HepG2 (cell line): ENCODE data around the gene ALOX5AP. TPM values are rescaled to one million over a fixed set of nuclear protein-coding genes. Genes with fewer than 3 reads are reported as not detected.

Experiments used
- ATAC-seq: fragments of 200-7000 bp; cut with Tn5 transposase; 3 replicates; pipeline ENCODE4 v1.9.1; 2020; ENCODE audit warnings: mild to moderate bottlenecking, moderate library complexity
- BruUV-seq: library from RNA; stranded (reverse); fragments of 400-500 nt; replicated peaks from 2 replicates; lab custom pipeline; 2021; lab: Mats Ljungman, UMichigan
- CTCF ChIA-PET: fragments of 300-600 bp; formaldehyde crosslinking; extraction: SDS; loops from one replicate; lab custom pipeline; 2021; ENCODE audit warnings: low total read pairs, inconsistent platforms, low intra/inter-chr PET ratio; lab: Yijun Ruan, JAX
- POLR2A ChIA-PET: fragments of 350-600 bp; sonication (Branson Sonifier 250); formaldehyde crosslinking; loops from one replicate; lab custom pipeline; 2020; ENCODE audit warnings: antibody characterized with exemption, inconsistent platforms; lab: Yijun Ruan, JAX
- DNase-seq: peaks from one replicate; pipeline ENCODE4 v3.0.0-alpha.2; 2015; ENCODE audit warnings: low spot score
- FAIRE-seq: peaks from 3 replicates; lab custom pipeline; 2011; peaks lifted over from hg19 to GRCh38; lab: Jason Lieb, UNC
- H2AFZ ChIP-seq: one replicate; pipeline ENCODE4 v1.6.1; 2011; ENCODE audit warnings: low read length, inconsistent platforms
- H3K27ac ChIP-seq: fragments of 300-600 bp; 3 replicates; pipeline ENCODE4 v1.8.0; 2011; ENCODE audit warnings: mixed run types, mild to moderate bottlenecking, mixed read lengths, low read length, inconsistent platforms; ENCODE audit not compliant: insufficient read depth; ENCODE audit errors: extremely low read length
- H3K27me3 ChIP-seq, 2 experiments: fragments of 200-600 bp in 1 of 2; 2 replicates in 1 of 2; 3 replicates in 1 of 2; pipeline versions ENCODE4 v1.6.0 to v1.8.0; 2011; ENCODE audit warnings: low read length in 2 of 2, mild to moderate bottlenecking in 2 of 2, moderate library complexity in 2 of 2, inconsistent platforms in 1 of 2; ENCODE audit not compliant: insufficient read depth in 2 of 2, control insufficient read depth in 1 of 2
- H3K36me3 ChIP-seq, 2 experiments: fragments of 200-600 bp in 1 of 2; replicated peaks in 1 of 2; 2 replicates in 1 of 2; 3 replicates in 1 of 2; pipeline versions ENCODE4 v1.5.1 to v1.8.0; 2011; ENCODE audit warnings: low read length in 2 of 2, inconsistent platforms in 1 of 2; ENCODE audit not compliant: insufficient read depth in 2 of 2, control insufficient read depth in 1 of 2
- H3K4me1 ChIP-seq: 2 replicates; pipeline ENCODE4 v1.5.1; 2012; ENCODE audit warnings: low read length, inconsistent platforms; ENCODE audit not compliant: insufficient read depth
- H3K4me2 ChIP-seq: 2 replicates; pipeline ENCODE4 v1.6.0; 2011; ENCODE audit warnings: low read depth, low read length, inconsistent platforms
- H3K4me3 ChIP-seq, 3 experiments: fragments of 200-600 bp in 1 of 3; sonication (generic), shearing (Covaris generic) in 1 of 3; replicated peaks in 1 of 3; 2 replicates each; pipeline ENCODE4 v1.5.1; 2011 to 2016; ENCODE audit warnings: low read length in 3 of 3, inconsistent platforms in 2 of 3, low read depth in 2 of 3, mild to moderate bottlenecking in 2 of 3, control low read depth in 1 of 3, mixed read lengths in 1 of 3; ENCODE audit not compliant: insufficient read depth in 1 of 3
- H3K79me2 ChIP-seq: one replicate; pipeline ENCODE4 v1.6.1; 2011; ENCODE audit warnings: low read length, inconsistent platforms; ENCODE audit not compliant: insufficient read depth
- H3K9ac ChIP-seq: 2 replicates; pipeline ENCODE4 v1.6.0; 2011; ENCODE audit warnings: mild to moderate bottlenecking, low read depth, low read length, inconsistent platforms; ENCODE audit not compliant: insufficient read depth
- H3K9me3 ChIP-seq: 2 replicates; pipeline ENCODE4 v1.5.1; 2012; ENCODE audit warnings: mild to moderate bottlenecking, low read length
- H4K20me1 ChIP-seq: 2 replicates; pipeline ENCODE4 v1.6.0; 2011; ENCODE audit warnings: inconsistent platforms, mild to moderate bottlenecking, low read length, moderate library complexity; ENCODE audit not compliant: insufficient read depth
- ATAD3A ChIP-seq: sonication (generic); formaldehyde crosslinking; IDR thresholded peaks from 2 replicates; pipeline ENCODE4 v1.4.0; 2020; ENCODE audit warnings: missing genetic modification reagents
- ATF6 ChIP-seq: sonication (generic); formaldehyde crosslinking; conservative IDR thresholded peaks from 2 replicates; pipeline ENCODE4 v1.4.0; 2020; ENCODE audit warnings: missing genetic modification reagents
- ATRX ChIP-seq: sonication (generic); formaldehyde crosslinking; IDR thresholded peaks from 2 replicates; pipeline ENCODE4 v1.4.0; 2020; ENCODE audit warnings: missing genetic modification reagents, borderline replicate concordance
- CERS6 ChIP-seq: sonication (generic); formaldehyde crosslinking; IDR thresholded peaks from 2 replicates; pipeline ENCODE4 v1.5.0; 2020; ENCODE audit warnings: missing genetic modification reagents
- CSRNP2 ChIP-seq: sonication (generic); formaldehyde crosslinking; conservative IDR thresholded peaks from 2 replicates; pipeline ENCODE4 v1.8.0; 2022; ENCODE audit warnings: low read depth, missing genetic modification reagents
- ESRRA ChIP-seq: sonication (generic); formaldehyde crosslinking; IDR thresholded peaks from 2 replicates; pipeline ENCODE4 v1.5.1; 2020; ENCODE audit warnings: mild to moderate bottlenecking, low read depth, missing genetic modification reagents
- HNRNPUL1 ChIP-seq: fragments of 200-400 bp; formaldehyde crosslinking; IDR thresholded peaks from 2 replicates; pipeline ENCODE4 v1.6.1; 2017; ENCODE audit warnings: low read depth, mild to moderate bottlenecking, low read length, moderate library complexity
- MEIS2 ChIP-seq: sonication (generic); formaldehyde crosslinking; IDR thresholded peaks from 2 replicates; pipeline ENCODE4 v1.9.0; 2021; ENCODE audit warnings: mild to moderate bottlenecking, missing genetic modification reagents
- SALL1 ChIP-seq: sonication (generic); formaldehyde crosslinking; IDR thresholded peaks from 2 replicates; pipeline ENCODE4 v1.8.0; 2022; ENCODE audit warnings: mild to moderate bottlenecking, missing genetic modification reagents
- ZNF367 ChIP-seq: sonication (generic); formaldehyde crosslinking; IDR thresholded peaks from 2 replicates; pipeline ENCODE4 v1.4.0; 2020; ENCODE audit warnings: missing genetic modification reagents, borderline replicate concordance
- ZNF629 ChIP-seq: sonication (generic); formaldehyde crosslinking; conservative IDR thresholded peaks from 2 replicates; pipeline ENCODE4 v1.5.0; 2020; ENCODE audit warnings: missing genetic modification reagents
- WGBS: methylation state at CpG from one replicate; pipeline ENCODE4 v1.1.6; 2017; ENCODE audit warnings: low lambda C conversion rate; 5-methylcytosine and 5-hydroxymethylcytosine counted together
- in situ Hi-C: cut with HindIII; loops from 2 replicates; pipeline ENCODE4 v1.10.0; 2017; ENCODE audit warnings: low pct_unique_long_range_greater_than_20kb; ENCODE audit not compliant: extremely low pct_ligation_motif_present
- intact Hi-C: fragments of 100-400 bp; cut with micrococcal nuclease; formaldehyde crosslinking; loops from one replicate; pipeline ENCODE4 v1.10.0; 2022; ENCODE audit not compliant: unreplicated experiment
- polyA plus RNA-seq, 8 experiments: library from polyadenylated mRNA; depleted of rRNA in 3 of 8; stranded (reverse) in 7 of 8; unstranded in 1 of 8; fragments of >200 nt; fragmentation: Illumina TruSeq in 4 of 8; extraction: Trizol in 4 of 8; gene quantifications; 2 replicates each; pipeline versions ENCODE4 v1.2.1 to v1.2.3, GENCODE V29; 2011 to 2016; ENCODE audit warnings: low read depth in 4 of 8, missing spikeins in 1 of 8, mixed read lengths in 1 of 8; ENCODE audit not compliant: insufficient read depth in 1 of 8
- total RNA-seq, 5 experiments: library from RNA; depleted of rRNA; stranded (reverse); fragments of >200 nt; fragmentation: Illumina TruSeq; extraction: Trizol; gene quantifications; 2 replicates each; pipeline ENCODE4 v1.2.3, GENCODE V29; 2016; ENCODE audit warnings: low read depth in 1 of 5

Gene ALOX5AP
- total and polyA plus RNA-seq, 2 of the 13 experiments (the other 11 are each of a cell fraction or from before 2014, with no cell fraction given), result 0.97 to 1.2 TPM

- ChIA-PET POLR2A (no interaction called here), CTCF (no interaction called here)
- no peaks in the 10 kb centered on the region for H3K79me2 ChIP-seq
- no peak overlapping the region for H2AFZ ChIP-seq
- no peak overlapping the region for H3K9ac ChIP-seq
- no peak for FAIRE-seq
- no peak overlapping the region for H3K27ac ChIP-seq
- H3K27me3 ChIP-seq, result no peaks in the 10 kb centered on the region; a peak in 1 of 5 replicates
- TF ChIP-seq CSRNP2 (CRISPR knock-in tag) (no peak), SALL1 (CRISPR knock-in tag) (no peak), HNRNPUL1 (no peak), ATAD3A (CRISPR knock-in tag) (no peak), CERS6 (CRISPR knock-in tag) (no peak), ATRX (CRISPR knock-in tag) (no peak), ATF6 (CRISPR knock-in tag) (no peak), ZNF629 (CRISPR knock-in tag) (no peak), ZNF367 (CRISPR knock-in tag) (no peak), MEIS2 (CRISPR knock-in tag) (no peak), ESRRA (no peak)
- no peaks in the 10 kb centered on the region for H3K4me1 ChIP-seq
- H3K4me3 ChIP-seq, result no peak overlapping the region
- no peak for ATAC-seq
- H3K4me2 ChIP-seq, result no peak overlapping the region
- no peaks in the 10 kb centered on the region for H4K20me1 ChIP-seq
- 52% methylated on average over 3 of the region's 3 CpGs for WGBS
- no TSS peak for BruUV-seq
- intact Hi-C loops, result no loop called here
- no peaks in the 10 kb centered on the region for H3K36me3 ChIP-seq
- in situ Hi-C loops, result no loop called here
- DNase-seq, result no peak
- H3K9me3 ChIP-seq, result no peaks in the 10 kb centered on the region
These were observed 24.9 kb upstream of the ALOX5AP start for GRCh38 chr13:30710442-30710841.
